ENCODE measurements around the gene CARS2. TPM values are rescaled to one million over a fixed set of nuclear protein-coding genes. Genes with fewer than 3 reads are reported as not detected.
A peak's percentile ranks its signal among the peaks of the same experiment; 100 is the strongest.
"Not testable (repeated sequence)": the region's sequence is repeated elsewhere in the genome, so short reads cannot be mapped to it uniquely, and the experiment has no call there.

The CARS2 gene
- total RNA-seq, 2 donors from 2014 or later, result 44.2 to 93.4 TPM

GRCh38 chr13:110637275-110637674 lies 68.6 kb downstream of the CARS2 start:
- no peaks in the 10 kb centered on the region for H3K4me1 Mint-ChIP-seq
- no peaks in the 10 kb centered on the region for H3K27me3 Mint-ChIP-seq
- no peaks in the 10 kb centered on the region for H3K9me3 Mint-ChIP-seq
- no peak overlapping the region for H3K27ac Mint-ChIP-seq
- H3K36me3 Mint-ChIP-seq (ENCODE audit: low read depth), result peaks cover 78% of the 10 kb centered on the region
- no peak overlapping the region for H3K4me3 Mint-ChIP-seq
- no peak for ATAC-seq (replicated peaks)

- Mint-ChIP-seq H3K27ac (no peak overlapping the region), H3K4me3 (no peak overlapping the region), H3K4me1 (no peaks in the 10 kb centered on the region), H3K36me3 (ENCODE audit: low read depth) (peaks cover 81% of the 10 kb centered on the region), H3K9me3 (no peaks in the 10 kb centered on the region), H3K27me3 (no peaks in the 10 kb centered on the region)
- ATAC-seq (replicated peaks), result no peak
These were observed 69.2 kb downstream of the CARS2 start for GRCh38 chr13:110636701-110637201.

GRCh38 chr13:110636053-110636475 lies 69.9 kb downstream of the CARS2 start:
- peaks cover 79% of the 10 kb centered on the region for H3K36me3 Mint-ChIP-seq (ENCODE audit: low read depth)
- no peak for ATAC-seq (replicated peaks)

DNA sequence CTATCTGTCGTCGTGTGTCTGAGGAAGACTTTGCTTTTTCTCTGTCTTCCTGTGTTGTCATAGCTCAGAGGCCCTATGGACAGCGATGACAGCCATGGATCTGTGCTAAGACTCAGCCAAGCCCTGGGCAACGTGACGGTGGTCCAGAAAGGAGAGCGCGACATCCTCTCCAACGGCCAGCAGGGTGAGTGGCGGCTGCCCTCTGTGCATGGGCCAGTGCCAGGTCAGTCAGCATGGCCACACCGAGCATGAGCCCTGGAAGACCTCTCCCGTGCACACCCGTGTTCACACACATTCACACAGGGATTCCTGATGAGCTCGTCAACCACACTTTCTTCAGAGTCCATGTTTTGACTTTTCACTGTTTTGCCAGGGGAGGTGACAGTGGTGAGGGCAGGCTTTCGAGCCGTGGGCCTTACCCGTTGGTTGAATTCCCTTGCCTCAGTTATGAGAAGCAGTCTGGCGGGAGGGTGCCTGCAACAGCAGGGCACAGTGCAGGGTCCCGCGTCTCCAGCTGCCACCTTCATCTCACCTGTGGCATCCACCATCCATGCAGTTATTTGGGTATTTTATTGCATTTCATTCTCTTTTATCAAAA lies 70.4 kb downstream of the CARS2 start:
- Mint-ChIP-seq H3K9me3 (no peaks in the 10 kb centered on the region), H3K27ac (no peak overlapping the region), H3K4me1 (no peaks in the 10 kb centered on the region), H3K27me3 (no peaks in the 10 kb centered on the region), H3K36me3 (ENCODE audit: low read depth) (peaks cover 79% of the 10 kb centered on the region), H3K4me3 (no peak overlapping the region)
- no peak for ATAC-seq (replicated peaks)

More at GRCh38 chr13:110636053-110636475, 69.9 kb downstream of the CARS2 start:
- Mint-ChIP-seq H3K4me1 (no peaks in the 10 kb centered on the region), H3K27me3 (no peaks in the 10 kb centered on the region), H3K4me3 (no peak overlapping the region), H3K9me3 (no peaks in the 10 kb centered on the region), H3K27ac (no peak overlapping the region)

- Mint-ChIP-seq H3K4me1 (peaks cover 3% of the 10 kb centered on the region), H3K27ac (no peak overlapping the region), H3K9me3 (no peaks in the 10 kb centered on the region), H3K4me3 (no peak overlapping the region), H3K27me3 (no peaks in the 10 kb centered on the region), H3K36me3 (ENCODE audit: low read depth) (peaks cover 76% of the 10 kb centered on the region)
- no peak for ATAC-seq (replicated peaks)
These were observed 71.4 kb downstream of the CARS2 start for GRCh38 chr13:110634558-110634957.

GRCh38 chr13:110633776-110634175 lies 72.1 kb downstream of the CARS2 start:
- H3K27me3 Mint-ChIP-seq, result no peaks in the 10 kb centered on the region
- no peak for ATAC-seq (replicated peaks)
- no peak overlapping the region for H3K4me3 Mint-ChIP-seq
- H3K9me3 Mint-ChIP-seq, result no peaks in the 10 kb centered on the region
- no peak overlapping the region for H3K27ac Mint-ChIP-seq
- H3K4me1 Mint-ChIP-seq, result peaks cover 6% of the 10 kb centered on the region
- H3K36me3 Mint-ChIP-seq (ENCODE audit: low read depth), result peaks cover 76% of the 10 kb centered on the region

GRCh38 chr13:110632255-110632654 lies 73.7 kb downstream of the CARS2 start:
- H3K4me3 Mint-ChIP-seq; H3K27me3 Mint-ChIP-seq; H3K27ac Mint-ChIP-seq; ATAC-seq (replicated peaks); H3K9me3 Mint-ChIP-seq; H3K4me1 Mint-ChIP-seq: not testable (repeated sequence)
- peaks cover 81% of the 10 kb centered on the region for H3K36me3 Mint-ChIP-seq (ENCODE audit: low read depth)

- peak overlapping the region; percentile 33 for H3K27ac Mint-ChIP-seq
- peaks cover 13% of the 10 kb centered on the region for H3K4me1 Mint-ChIP-seq
- H3K4me3 Mint-ChIP-seq, result no peak overlapping the region
- H3K9me3 Mint-ChIP-seq, result no peaks in the 10 kb centered on the region
- ATAC-seq (replicated peaks), result no peak
- H3K27me3 Mint-ChIP-seq, result no peaks in the 10 kb centered on the region
- H3K36me3 Mint-ChIP-seq (ENCODE audit: low read depth), result peaks cover 79% of the 10 kb centered on the region
These were observed 75.3 kb downstream of the CARS2 start for GRCh38 chr13:110630566-110631119.

GRCh38 chr13:110629735-110630134 lies 76.2 kb downstream of the CARS2 start:
- H3K4me3 Mint-ChIP-seq, result peak overlapping the region; percentile 9
- H3K27me3 Mint-ChIP-seq, result no peaks in the 10 kb centered on the region
- no peaks in the 10 kb centered on the region for H3K9me3 Mint-ChIP-seq
- peak overlapping the region; percentile 67 for H3K27ac Mint-ChIP-seq
- ATAC-seq (replicated peaks), result peak; percentile 70
- peaks cover 16% of the 10 kb centered on the region for H3K4me1 Mint-ChIP-seq
- H3K36me3 Mint-ChIP-seq (ENCODE audit: low read depth), result peaks cover 77% of the 10 kb centered on the region

DNA sequence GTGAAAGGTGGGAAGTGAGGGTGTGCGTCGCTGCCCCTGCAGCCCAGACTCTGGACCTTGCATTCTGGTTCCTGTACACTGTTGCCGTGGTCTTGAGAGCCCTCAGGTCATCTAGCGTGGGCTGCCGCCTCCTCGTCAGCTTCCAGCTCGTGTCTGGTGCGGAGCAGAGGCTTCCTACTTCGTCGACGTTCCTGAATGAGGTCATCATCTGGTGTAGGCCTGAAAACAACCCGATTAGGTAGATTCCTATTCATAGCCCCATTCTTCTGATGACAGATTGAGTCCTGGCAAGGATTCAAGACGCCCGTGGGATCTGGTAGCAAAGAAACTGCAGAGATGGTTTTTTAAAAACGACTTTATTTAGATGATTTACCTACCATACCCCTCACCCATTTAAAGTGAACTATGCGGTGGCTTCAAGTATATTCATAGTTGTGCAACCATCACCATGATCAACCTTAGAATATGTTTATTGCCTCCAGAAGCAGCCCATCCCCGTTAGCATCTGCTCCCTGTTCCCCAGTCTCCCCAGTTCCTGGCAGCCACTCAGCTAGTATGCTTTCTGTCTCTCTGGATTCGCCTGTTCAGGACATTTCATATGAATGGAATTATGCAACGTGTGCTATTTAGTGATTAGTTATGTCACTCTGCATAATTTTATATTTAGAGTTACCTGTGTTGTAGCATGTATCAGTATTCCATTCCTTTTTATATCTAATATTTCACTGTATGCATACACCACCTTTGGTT lies 76.8 kb downstream of the CARS2 start:
- Mint-ChIP-seq H3K4me1 (peaks cover 16% of the 10 kb centered on the region), H3K4me3 (peak overlapping the region; percentile 9), H3K27me3 (no peaks in the 10 kb centered on the region), H3K36me3 (ENCODE audit: low read depth) (peaks cover 78% of the 10 kb centered on the region), H3K9me3 (no peaks in the 10 kb centered on the region), H3K27ac (peak overlapping the region; percentile 67)
- no peak for ATAC-seq (replicated peaks)

GRCh38 chr13:110628477-110628793 lies 77.5 kb downstream of the CARS2 start:
- Mint-ChIP-seq H3K4me1 (peaks cover 16% of the 10 kb centered on the region), H3K4me3 (no peak overlapping the region), H3K9me3 (no peaks in the 10 kb centered on the region), H3K36me3 (ENCODE audit: low read depth) (peaks cover 73% of the 10 kb centered on the region), H3K27ac (no peak overlapping the region), H3K27me3 (no peaks in the 10 kb centered on the region)
- ATAC-seq (replicated peaks), result no peak

DNA sequence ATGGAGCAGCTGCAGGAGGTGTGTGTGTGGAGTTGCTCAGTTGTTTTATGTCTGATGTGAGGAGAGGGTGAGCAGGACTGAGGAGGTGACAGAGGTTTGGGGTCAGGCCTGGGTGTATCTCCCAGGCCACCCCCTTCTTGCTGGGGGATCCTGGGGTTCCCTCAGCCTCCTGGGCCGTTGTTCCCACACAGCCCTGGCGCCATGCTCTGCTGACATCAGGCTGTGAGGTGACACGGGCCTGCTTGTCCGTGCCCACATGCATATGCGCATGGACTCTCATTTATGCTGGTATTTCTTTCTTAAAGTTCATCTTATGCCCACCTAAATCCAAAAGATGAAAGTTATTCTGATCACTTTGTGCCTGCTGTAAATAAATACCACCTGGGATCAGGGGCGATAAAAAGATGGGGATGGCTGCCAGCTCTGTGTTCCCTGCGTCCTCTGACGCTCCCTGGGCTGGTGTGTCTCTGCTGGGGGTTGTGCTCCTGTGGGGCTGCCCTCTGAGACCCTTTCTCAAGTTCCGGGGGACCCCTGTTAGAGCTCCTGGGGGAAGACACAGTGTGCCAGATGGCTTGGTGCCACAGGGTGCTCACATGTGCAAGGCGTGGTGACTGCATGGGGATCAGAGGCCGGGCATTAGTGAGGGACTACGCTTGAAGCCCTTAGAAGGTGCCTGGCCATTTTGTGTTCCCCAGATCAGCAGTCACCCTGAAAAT lies 78.0 kb downstream of the CARS2 start:
- no peak for ATAC-seq (replicated peaks)
- Mint-ChIP-seq H3K27ac (no peak overlapping the region), H3K9me3 (no peaks in the 10 kb centered on the region)

GRCh38 chr13:110627351-110627750 lies 78.6 kb downstream of the CARS2 start:
- Mint-ChIP-seq H3K27ac (no peak overlapping the region), H3K4me3 (no peak overlapping the region), H3K4me1 (peaks cover 16% of the 10 kb centered on the region), H3K27me3 (no peaks in the 10 kb centered on the region), H3K9me3 (no peaks in the 10 kb centered on the region), H3K36me3 (ENCODE audit: low read depth) (peaks cover 84% of the 10 kb centered on the region)
- ATAC-seq (replicated peaks), result no peak

More for the DNA sequence above, 78.0 kb downstream of the CARS2 start:
- no peak overlapping the region for H3K4me3 Mint-ChIP-seq
- peaks cover 78% of the 10 kb centered on the region for H3K36me3 Mint-ChIP-seq (ENCODE audit: low read depth)
- peaks cover 16% of the 10 kb centered on the region for H3K4me1 Mint-ChIP-seq
- no peaks in the 10 kb centered on the region for H3K27me3 Mint-ChIP-seq

- Mint-ChIP-seq H3K27ac (peak overlapping the region; percentile 79), H3K4me1 (peaks cover 16% of the 10 kb centered on the region)
- no peak for ATAC-seq (replicated peaks)
These were observed 79.4 kb downstream of the CARS2 start for GRCh38 chr13:110626521-110626920.

More at GRCh38 chr13:110626521-110626920, 79.4 kb downstream of the CARS2 start:
- no peaks in the 10 kb centered on the region for H3K27me3 Mint-ChIP-seq
- H3K36me3 Mint-ChIP-seq (ENCODE audit: low read depth), result peaks cover 85% of the 10 kb centered on the region
- no peak overlapping the region for H3K4me3 Mint-ChIP-seq
- H3K9me3 Mint-ChIP-seq, result no peaks in the 10 kb centered on the region

Measured in activated T-helper 17 cell treated with anti-CD3 and anti-CD28 coated beads, Interleukin-2, amount 50 U/mL, for 72 hours (primary cell).